HTR-8/SVneo (cell line): ENCODE results near the gene SNAI1.
A peak's percentile ranks its signal among the peaks of the same experiment; 100 is the strongest.
"Not testable (repeated sequence)": the region's sequence is repeated elsewhere in the genome, so short reads cannot be mapped to it uniquely, and the experiment has no call there.

ENCODE experiments used
- DNase-seq: peaks from one replicate; pipeline ENCODE4 v3.0.0; 2011; ENCODE audit warnings: low spot score, mixed read lengths; ENCODE audit not compliant: insufficient read length
- FAIRE-seq: peaks from 2 replicates; lab custom pipeline; 2011; peaks lifted over from hg19 to GRCh38; lab: Jason Lieb, UNC

Gene SNAI1

DNA sequence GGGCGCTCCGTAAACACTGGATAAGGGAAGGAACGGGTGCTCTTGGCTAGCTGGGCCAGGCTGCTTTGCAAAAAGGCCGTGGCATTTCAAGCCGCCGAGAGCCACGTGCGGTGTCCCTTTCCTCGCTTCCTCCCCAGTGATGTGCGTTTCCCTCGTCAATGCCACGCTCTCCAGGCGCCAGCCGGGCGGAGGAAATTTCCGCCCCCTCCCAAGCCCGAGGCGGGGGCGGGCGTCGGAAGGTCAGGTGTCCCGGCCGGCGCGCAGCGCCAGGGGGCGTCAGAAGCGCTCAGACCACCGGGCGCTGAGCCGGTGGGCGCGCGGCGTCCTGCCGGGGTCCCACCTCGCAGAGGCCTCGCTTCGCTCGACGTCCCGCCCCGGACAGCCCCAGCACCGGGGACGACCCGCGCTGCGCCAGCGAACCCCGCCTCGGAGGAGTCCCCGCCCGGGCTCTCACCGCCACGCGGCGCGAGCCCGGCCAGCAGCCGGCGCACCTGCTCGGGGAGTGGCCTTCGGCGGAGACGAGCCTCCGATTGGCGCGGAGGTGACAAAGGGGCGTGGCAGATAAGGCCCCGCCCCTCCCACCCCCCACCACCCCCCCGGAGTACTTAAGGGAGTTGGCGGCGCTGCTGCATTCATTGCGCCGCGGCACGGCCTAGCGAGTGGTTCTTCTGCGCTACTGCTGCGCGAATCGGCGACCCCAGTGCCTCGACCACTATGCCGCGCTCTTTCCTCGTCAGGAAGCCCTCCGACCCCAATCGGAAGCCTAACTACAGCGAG, at the start of gene SNAI1:
Gene SNAI1, plus strand, starts transcription at position 635 of the 777 bp plus-strand sequence. Its CDS starts 80 bp downstream, at position 715.
- DNase-seq, result peak; percentile 100
- peak; percentile 85 for FAIRE-seq

DNA sequence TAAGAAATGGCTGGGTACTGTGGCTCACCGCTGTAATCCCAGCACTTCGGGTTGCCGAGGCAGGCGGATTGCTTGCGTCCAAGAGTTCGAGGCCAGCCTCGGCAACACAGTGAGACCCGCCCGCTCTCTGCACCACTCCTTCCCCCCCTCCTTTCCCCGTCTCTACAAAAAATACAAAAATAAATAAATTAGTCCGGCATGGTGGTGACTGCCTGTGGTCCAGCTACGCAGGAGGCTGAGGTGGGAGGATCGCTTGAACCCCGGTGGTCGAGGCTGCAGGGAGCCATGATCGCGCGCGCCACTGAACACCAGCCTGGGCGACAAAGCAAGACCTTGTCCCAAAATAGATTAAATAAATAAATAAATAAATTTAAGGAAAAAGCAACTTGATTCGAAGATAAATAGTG, 47.0 kb upstream of the SNAI1 start:
- FAIRE-seq, result no peak
- DNase-seq, result no peak

DNA sequence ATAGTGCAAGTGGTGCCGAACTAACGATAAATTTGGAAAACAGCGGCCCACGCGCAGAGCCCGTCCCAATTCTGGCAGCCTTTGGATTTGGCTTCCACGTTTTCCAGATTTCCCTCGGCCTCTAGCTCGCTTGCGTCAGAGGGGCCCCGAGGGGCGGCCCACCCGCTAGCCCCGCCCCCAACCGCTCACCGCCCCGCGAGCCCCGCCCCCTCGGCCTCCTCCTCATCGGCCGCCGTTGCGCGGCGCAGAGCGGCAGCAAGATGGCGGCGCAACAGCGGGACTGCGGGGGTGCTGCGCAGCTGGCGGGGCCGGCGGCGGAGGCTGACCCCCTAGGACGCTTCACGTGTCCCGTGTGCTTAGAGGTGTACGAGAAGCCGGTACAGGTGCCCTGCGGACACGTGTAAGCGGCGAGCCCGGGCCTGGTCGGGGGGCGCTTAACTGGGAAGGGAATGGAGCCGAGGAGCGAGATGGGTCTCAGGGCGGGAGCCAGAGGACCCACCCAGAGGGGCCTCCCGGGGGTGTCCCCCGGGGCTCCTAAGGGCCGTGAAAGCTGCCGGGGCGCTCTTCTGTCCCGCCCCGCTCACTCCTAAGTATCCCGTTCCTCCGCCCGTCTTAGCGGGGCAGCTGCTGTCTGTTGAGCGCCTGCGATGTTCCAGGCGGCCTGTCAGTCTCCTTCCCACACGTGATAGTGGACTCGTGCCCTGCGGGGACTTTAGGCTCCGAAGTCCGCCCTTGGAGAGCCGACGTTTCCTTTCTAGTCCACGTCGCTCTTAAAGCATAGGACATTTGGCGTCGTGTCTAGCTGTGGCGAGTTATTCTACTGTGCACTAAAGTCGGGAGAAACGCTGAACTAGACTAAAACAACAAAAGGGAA, 46.4 kb upstream of the SNAI1 start, which contains the start of gene RNF114:
Gene RNF114, plus strand, starts transcription at position 245 of the 874 bp plus-strand sequence. Its CDS starts 16 bp downstream, at position 261.
- FAIRE-seq (peak; percentile 88), DNase-seq (peak; percentile 100)

DNA sequence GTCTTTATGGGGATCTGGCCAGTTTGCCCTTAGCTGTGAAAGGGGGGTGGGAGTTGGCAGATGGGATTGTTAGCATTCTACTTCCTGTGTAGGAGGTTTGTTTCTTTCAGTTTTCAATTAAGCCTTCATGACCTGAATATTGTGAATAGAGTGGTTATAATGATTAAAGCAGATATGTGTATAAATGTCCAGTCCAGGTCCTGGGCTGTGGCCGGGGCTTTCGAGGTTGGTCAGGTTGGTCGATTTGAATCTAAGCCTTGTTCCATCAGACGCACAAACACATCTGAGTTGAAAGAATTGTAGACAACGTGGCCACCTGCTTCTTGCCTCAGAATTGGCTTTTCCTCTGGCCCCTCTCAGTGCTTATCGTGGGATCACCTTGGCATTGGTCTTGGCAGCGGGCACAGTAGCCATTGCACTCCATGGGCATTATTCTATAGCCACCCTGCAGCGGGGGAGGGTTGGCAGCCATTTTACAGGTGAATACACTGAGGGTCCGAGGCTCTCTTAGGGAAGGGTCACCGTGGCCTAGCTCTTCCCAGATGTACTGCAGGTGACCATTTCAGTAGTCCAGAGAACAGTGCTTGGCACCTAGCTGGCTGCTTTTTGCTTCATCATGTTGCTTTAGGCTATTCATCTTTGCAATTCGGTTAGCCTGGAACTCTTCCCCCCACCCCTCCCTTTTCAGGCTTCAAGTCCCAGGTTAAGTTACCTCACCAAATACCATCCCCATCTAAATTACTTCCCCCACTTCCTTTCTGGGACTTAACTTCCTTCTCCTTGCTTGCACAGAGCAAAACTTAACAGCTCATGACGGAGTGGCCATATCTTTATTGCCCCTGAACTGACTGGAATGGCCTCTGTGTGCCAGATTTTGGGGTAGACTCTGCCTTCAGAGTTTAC, 45.5 kb upstream of the SNAI1 start:
- FAIRE-seq (peak; percentile 81), DNase-seq (no peak)

DNA sequence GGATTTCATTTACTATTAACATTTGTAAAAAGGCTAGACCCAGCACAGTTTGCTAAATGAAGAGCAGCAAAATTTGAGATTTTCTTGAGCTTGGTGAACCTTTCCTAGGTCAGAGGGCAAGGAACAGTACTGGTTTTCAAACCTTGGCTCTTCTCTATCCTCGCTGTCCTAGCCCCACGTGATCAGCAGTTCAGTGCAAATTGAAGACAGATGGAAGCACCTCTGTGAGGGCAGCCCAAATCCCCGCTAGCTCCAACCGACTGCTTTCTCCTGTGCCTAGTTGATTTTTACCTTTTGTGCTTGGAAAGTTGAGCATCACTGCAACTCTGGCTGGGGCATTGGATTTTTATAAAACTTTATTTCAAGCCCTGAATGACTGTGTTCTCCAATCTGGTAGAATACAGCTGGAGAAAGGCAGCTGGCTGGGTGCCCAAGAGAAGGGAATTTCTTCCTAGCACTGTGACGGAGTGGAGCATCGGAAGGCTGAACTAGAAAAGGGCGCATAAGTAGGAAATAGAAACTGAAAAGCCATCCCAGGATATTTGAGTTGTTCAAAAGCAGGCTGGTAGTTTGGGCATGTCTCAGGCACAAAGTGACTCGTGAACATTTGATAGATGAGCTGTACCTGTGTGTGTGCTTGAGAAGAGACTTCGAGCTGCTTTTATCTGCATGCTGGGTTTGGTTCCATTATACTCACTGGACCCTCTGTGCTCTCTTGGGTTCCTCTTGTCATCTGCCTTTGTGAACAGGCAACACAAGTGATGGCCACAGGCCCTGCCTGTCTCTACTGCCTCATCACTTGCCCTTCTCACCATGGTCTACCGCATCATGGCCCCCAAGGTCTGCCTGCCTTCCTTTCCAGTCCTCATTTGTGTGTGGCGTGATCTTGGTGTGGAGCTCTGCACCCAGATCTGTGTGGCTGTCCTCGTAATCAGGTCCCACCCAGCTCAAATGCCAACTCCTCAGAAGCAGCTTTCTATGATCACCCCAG, 44.3 kb upstream of the SNAI1 start:
- peak; percentile 68 for FAIRE-seq
- no peak for DNase-seq

DNA sequence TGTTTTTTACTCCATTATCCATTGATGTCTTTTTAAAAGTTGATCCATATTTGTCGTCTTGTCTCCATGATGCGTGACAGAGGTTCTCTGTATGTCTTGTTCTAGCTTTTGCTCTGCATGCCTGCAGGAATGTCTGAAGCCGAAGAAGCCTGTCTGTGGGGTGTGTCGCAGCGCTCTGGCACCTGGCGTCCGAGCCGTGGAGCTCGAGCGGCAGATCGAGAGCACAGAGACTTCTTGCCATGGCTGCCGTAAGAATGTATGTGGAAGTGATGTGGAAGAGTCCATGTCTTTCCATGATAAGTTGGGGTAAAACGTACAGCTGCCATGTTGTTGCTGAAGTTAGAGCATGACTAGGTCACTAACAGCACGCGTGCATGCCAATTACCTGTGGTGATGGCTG, 41.3 kb upstream of the SNAI1 start:
- FAIRE-seq (no peak), DNase-seq (no peak)

DNA sequence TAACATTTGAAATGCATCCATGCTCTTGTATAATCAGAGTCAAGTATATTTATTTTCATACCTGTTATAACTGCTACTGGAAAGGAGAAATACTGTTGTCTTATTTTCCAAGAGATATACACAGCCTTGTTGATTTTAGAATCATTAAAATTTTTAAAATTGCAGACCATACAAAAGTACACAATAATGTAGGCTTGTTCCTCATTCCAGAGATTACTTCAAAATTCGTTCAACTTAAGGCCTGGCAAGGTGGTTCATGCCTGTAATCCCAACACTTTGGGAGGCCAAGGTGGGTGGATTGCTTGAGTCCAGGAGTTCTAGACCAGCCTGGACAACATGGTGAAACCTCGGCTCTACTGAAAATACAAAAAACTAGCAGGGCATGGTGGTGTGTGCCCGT, 40.5 kb upstream of the SNAI1 start:
- FAIRE-seq (no peak), DNase-seq (no peak)

DNA sequence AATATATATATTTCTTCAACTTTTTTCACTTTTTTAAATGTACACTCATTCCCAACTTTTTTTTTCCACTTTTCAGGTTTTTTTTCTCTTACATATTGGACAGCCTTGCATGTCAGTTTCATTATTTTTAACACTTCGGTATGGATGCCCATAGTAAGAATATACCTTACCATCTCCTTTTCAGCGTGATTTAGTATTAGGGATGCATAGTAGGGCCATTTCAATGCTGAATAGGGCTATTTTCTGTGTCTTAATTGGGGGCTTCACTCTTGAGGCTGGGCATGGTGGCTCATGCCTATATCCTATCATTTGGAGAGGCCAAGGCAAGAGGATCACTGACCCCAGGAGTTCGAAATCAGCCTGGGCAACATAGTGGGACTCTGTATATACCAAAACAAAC, 39.8 kb upstream of the SNAI1 start:
- FAIRE-seq (peak; percentile 69), DNase-seq (no peak)

DNA sequence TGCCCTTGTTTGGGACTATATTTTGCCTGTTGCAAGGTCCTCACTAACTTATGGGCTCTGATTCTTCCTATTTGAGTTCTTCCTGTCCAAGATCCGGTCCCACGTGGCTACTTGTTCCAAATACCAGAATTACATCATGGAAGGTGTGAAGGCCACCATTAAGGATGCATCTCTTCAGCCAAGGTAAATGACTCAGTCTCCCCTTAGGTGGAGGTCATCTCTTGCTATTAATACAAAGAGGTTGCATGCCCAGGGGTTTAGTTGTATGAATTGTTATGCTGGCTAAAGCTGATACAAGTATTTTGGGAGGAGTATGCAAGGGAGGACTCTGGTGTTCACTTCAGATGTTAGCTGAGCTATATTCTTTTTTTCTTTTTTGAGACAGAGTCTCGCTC, 37.5 kb upstream of the SNAI1 start:
- FAIRE-seq, result no peak
- DNase-seq, result no peak

DNA sequence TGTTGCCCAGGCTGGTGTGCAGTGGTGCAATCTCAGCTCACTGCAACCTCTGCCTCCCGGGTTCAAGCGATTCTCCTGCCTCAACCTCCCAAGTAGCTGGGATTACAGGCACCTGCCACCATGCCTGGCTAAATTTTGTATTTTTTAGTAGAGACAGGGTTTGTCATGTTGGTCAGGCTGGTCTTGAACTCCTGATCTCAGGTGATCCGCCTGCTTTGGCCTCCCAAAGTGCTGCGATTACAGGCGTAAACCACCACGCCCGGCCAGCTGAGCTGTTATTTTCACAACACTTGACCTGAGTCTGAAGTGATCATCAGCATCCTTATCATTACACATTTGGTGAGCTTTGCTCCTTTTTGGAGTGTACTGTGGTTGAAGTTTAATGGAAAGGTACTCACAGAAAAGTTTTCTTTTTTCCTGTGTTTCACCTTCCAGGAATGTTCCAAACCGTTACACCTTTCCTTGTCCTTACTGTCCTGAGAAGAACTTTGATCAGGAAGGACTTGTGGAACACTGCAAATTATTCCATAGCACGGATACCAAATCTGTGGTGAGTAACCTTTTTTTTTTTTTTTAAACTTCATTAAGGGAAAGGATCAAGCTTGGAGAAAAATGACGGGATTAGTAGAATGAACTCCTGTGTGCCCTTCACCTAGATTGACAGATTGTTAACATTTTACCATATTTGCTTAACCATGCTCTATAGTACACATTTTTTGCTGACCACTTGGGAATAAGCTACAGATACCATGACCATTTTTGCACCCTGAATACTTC, 36.9 kb upstream of the SNAI1 start:
- DNase-seq (no peak), FAIRE-seq (no peak)

DNA sequence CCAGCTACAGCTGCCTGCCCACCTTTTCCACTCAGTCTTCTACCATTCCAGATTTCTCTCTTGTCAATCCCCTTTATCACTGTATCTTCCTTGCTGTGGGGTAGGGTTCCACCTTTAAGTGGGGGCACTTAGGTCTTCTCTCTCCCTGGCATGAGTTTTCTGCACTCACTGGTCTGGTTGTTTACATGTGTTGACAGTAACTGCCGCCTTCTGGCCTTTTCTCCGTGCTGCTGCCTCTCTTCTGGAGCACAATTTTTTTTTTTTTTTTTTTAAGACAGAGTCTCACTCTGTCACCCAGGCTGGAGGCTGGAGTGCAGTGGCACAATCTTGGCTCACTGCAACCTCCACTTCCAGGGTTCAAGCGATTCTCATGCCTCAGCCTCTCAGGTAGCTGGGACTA, 34.6 kb upstream of the SNAI1 start:
- FAIRE-seq (no peak), DNase-seq (no peak)

DNA sequence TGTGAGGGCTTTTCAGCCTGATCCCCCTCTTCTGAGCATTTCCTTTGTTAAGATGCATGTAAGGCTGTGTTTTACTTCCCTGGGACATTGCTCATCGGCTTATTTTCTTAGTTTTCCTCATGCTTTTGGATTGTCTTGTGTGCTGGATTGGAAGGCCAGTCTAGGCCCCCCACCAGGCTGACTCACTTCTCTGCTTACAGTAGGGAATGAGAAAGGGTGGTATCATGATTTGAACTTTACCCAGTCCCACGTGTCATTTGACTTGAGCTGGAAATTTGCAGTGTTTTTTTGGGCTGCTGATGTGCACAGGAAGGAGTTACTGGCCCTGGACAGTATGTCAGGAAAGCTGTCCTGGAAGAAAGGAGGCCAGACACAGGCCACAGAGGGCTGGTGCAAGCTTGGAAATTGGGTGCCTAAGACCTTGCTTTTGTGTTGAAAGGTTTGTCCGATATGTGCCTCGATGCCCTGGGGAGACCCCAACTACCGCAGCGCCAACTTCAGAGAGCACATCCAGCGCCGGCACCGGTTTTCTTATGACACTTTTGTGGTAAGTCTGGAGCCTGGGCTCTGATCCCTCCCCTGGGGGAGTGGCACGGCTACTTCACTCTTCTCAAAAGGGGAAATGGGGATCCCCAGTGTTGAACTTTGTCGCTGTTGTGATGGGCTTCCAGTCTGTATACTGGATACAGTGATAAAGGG, 33.8 kb upstream of the SNAI1 start:
- FAIRE-seq (no peak), DNase-seq (no peak)

DNA sequence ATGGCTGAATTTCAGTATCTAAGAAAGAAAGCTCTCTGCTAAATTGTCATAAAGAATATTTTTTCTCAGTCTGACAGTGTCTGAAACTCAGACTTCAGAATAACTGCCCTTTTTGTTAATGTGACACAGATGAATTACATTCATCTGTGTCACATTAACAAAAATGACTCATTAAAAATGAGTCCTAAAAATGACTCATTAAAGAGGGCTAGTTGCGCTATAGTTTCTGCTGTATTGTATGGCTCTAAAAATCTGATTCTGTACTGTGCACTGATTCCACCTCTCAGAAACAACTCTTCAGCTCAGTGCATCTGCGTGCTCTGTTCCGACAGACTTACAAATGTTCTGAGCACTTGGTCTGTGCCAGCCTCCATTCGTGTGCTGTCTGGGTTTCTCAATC, 31.6 kb upstream of the SNAI1 start:
- FAIRE-seq (no peak), DNase-seq (peak; percentile 63)

DNA sequence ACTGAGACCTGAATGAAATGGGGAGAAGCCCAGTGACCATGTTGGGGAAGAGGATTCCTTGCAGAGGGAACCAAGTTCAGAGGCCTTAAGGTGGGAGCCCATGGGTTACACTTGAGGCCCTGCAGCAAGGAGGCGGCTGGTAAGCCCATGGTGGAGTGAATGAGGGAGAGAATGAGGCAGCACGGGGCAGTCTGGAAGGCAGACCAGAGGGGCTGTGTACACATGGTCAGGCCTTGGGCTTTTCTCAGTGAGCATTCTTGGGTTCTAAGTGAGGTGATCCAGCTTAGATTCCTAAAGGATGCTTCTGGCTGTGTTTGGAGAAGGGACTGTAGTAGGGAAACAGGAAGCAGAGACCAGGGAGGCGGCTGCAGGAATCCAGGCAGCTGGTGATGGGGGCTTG, 27.6 kb upstream of the SNAI1 start:
- DNase-seq (no peak), FAIRE-seq (peak; percentile 23)

DNA sequence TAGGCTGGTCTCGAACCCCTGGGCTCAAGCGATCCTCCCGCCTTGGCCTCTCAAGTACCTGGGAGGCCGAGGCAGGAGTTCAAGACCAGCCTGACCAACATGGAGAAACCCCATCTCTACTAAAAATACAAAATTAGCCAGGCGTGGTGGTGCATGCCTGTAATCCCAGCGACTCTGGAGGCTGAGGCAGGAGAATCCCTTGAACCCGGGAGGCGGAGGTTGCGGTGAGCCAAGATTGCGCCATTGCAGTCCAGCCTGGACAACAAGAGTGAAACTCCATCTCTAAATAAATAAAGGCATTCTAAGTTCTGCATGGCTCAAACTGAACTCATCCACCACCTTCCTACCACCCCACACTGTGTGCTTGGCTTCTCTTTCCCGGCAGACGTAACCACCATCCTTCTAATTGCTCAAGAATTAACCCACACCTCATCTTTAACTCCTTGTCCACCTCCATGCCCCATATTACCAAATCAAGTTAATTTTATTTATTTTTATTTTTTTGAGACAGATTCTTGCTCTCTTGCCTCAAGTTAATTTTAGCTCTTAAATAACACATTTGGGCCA, 26.9 kb upstream of the SNAI1 start:
- not testable (repeated sequence) for DNase-seq, FAIRE-seq

DNA sequence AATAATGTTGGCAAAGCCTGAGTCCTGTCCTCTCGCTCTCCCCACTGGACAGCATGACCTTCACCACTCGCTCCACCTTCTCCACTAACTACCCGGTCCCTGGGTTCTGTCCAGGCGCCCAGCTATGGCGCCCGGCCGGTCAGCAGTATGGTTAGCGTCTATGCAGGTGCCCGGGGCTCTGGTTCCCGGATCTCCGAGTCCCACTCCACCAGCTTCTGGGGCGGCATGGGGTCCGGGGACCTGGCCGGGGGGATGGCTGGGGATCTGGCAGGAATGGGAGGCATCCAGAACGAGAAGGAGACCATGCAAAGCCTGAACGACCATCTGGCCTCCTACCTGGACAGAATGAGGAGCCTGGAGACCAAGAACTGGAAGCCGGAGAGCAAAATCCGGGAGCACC, 26.1 kb upstream of the SNAI1 start:
- FAIRE-seq, result no peak

More for the DNA sequence above, 26.1 kb upstream of the SNAI1 start:
- DNase-seq, result no peak
